Tibial nerve (tissue), 4 donors: ENCODE data around the gene NTM.

Source experiments
- CTCF ChIP-seq, 5 experiments: fragments of 200-600 bp in 3 of 5; fragments of 450-650 bp in 2 of 5; sonication (generic) in 3 of 5; IDR thresholded peaks; one replicate each; pipeline ENCODE4 v1.5.1; 2016 to 2019; ENCODE audit warnings: antibody characterized with exemption in 5 of 5, mild to moderate bottlenecking in 3 of 5, moderate library complexity in 2 of 5
- EP300 ChIP-seq, 2 donors: sonication (generic); formaldehyde crosslinking; IDR thresholded peaks; one replicate each; pipeline ENCODE4 v1.6.1; 2017; ENCODE audit warnings: antibody characterized with exemption in 2 of 2, mild to moderate bottlenecking in 1 of 2
- POLR2A ChIP-seq, 2 donors: fragments of 450-650 bp; IDR thresholded peaks; one replicate each; pipeline ENCODE4 v1.6.1; 2017; ENCODE audit warnings: antibody characterized with exemption in 2 of 2, mild to moderate bottlenecking in 2 of 2, moderate library complexity in 2 of 2

GRCh38 chr11:131917634-131918384, 547.4 kb downstream of the NTM start:
- TF ChIP-seq POLR2A (IDR thresholded peaks at IDR 0.05) (no peak), CTCF (IDR thresholded peaks at IDR 0.05) (no peak), EP300 (IDR thresholded peaks at IDR 0.05) (no peak)
